Measurements from ENCODE around the gene AP3S2.
"Not testable (repeated sequence)": the region's sequence is repeated elsewhere in the genome, so short reads cannot be mapped to it uniquely, and the experiment has no call there.

AP3S2 gene

DNA sequence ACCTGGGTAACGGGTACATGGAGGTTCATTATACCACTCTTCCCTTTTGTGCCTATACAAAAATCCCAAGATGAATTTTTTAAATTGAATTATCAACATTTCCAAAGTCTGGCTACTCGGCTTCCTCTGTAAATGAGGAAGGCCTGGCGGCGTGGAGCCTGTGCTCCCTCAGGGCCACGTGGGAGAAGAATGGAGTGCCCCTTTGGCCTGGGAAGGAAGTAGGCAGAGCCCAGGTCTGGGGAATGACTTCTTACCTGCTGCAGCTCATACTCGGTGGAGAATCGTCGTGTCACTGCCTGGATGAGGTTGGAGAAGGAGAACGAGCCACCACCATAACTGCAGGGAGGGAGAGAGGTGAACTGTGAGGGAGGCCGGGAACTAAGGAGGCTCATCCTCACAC lies 103.6 kb downstream of the AP3S2 start:
- no peaks in the 10 kb centered on the region for H4K20me1 ChIP-seq (ENCODE audit: insufficient read depth, low read length)
- no peaks in the 10 kb centered on the region for H3K79me2 ChIP-seq (ENCODE audit: insufficient read depth, low read length)
- H3K9ac ChIP-seq (ENCODE audit: low read depth, low read length) = no peak overlapping the region
- no peak overlapping the region for H3K4me2 ChIP-seq (ENCODE audit: insufficient read depth, low read length)
- H3K4me3 ChIP-seq (ENCODE audit: low read depth in 1 of 2, low read length in 2 of 2) = no peak overlapping the region
- no peaks in the 10 kb centered on the region for H3K36me3 ChIP-seq (ENCODE audit: insufficient read depth, low read length)
- no peaks in the 10 kb centered on the region for H3K9me3 ChIP-seq (ENCODE audit: insufficient read depth, low read length, severe bottlenecking)
- DNase-seq (no peak), ATAC-seq (ENCODE audit: insufficient read depth, low read depth) (no peak)
- TF ChIP-seq EZH2 (IDR thresholded peaks at IDR 0.05; ENCODE audit: borderline replicate concordance, low read depth, low read length, severe bottlenecking) = no peak
- H3K4me1 ChIP-seq (ENCODE audit: insufficient read depth, low read length) = no peaks in the 10 kb centered on the region
- no peaks in the 10 kb centered on the region for H3K27me3 ChIP-seq (ENCODE audit: insufficient read depth, low read length, poor library complexity)
- no peak overlapping the region for H3K27ac ChIP-seq (ENCODE audit: low read length)
- no peak overlapping the region for H2AFZ ChIP-seq (ENCODE audit: low read depth, low read length)

DNA sequence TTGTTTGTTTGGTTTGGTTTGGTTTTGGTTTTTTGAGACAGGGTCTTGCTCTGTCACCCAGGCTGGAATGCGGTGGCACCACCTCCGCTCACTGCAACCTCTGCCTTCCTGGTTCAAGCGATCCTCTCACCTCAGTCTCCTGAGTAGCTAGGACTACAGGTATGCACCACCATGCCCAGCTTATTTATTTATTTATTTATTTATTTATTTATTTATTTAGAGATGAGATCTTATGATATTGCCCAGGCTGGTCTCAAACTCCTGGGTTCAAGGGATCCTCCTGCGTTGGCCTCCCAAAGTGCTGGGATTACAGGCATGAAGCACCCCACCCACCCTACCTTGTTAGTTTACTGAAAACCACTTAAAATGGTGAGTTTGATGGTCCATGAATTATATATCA lies 105.2 kb downstream of the AP3S2 start:
- H3K27ac ChIP-seq (ENCODE audit: low read length); H3K27me3 ChIP-seq (ENCODE audit: insufficient read depth, low read length, poor library complexity); H3K4me2 ChIP-seq (ENCODE audit: insufficient read depth, low read length); H3K9me3 ChIP-seq (ENCODE audit: insufficient read depth, low read length, severe bottlenecking); H2AFZ ChIP-seq (ENCODE audit: low read depth, low read length); H4K20me1 ChIP-seq (ENCODE audit: insufficient read depth, low read length); H3K4me3 ChIP-seq (ENCODE audit: low read depth in 1 of 2, low read length in 2 of 2); H3K4me1 ChIP-seq (ENCODE audit: insufficient read depth, low read length); H3K36me3 ChIP-seq (ENCODE audit: insufficient read depth, low read length); H3K9ac ChIP-seq (ENCODE audit: low read depth, low read length); ATAC-seq (ENCODE audit: insufficient read depth, low read depth); H3K79me2 ChIP-seq (ENCODE audit: insufficient read depth, low read length); DNase-seq: not testable (repeated sequence)

DNA sequence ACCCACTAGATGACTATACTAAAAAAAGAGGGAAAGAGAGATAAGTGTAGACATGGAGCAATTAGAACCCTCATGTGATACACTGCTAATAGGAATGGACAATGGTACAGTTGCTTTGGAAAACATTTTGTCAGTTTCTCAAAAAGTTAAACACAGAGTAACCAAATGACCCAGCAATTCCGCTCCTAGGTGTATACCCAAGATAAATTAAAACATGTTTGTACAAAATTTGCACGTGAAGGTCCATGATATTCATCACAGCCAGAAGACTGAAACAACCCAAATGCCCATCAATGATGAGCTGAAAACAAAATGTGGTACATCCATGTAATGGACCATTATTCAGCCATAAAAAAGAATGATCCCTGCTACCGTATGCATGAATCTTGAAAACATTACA lies 105.8 kb downstream of the AP3S2 start:
- no peak for TF ChIP-seq EZH2 (IDR thresholded peaks at IDR 0.05; ENCODE audit: borderline replicate concordance, low read depth, low read length, severe bottlenecking)
- TF ChIP-seq, protein P1, sequence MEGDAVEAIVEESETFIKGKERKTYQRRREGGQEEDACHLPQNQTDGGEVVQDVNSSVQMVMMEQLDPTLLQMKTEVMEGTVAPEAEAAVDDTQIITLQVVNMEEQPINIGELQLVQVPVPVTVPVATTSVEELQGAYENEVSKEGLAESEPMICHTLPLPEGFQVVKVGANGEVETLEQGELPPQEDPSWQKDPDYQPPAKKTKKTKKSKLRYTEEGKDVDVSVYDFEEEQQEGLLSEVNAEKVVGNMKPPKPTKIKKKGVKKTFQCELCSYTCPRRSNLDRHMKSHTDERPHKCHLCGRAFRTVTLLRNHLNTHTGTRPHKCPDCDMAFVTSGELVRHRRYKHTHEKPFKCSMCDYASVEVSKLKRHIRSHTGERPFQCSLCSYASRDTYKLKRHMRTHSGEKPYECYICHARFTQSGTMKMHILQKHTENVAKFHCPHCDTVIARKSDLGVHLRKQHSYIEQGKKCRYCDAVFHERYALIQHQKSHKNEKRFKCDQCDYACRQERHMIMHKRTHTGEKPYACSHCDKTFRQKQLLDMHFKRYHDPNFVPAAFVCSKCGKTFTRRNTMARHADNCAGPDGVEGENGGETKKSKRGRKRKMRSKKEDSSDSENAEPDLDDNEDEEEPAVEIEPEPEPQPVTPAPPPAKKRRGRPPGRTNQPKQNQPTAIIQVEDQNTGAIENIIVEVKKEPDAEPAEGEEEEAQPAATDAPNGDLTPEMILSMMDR (IDR thresholded peaks at IDR 0.05; ENCODE audit: borderline replicate concordance, extremely low read depth, low read length, poor library complexity, severe bottlenecking) = no peak
- Histone ChIP-seq H3K4me3 (ENCODE audit: low read depth in 1 of 2, low read length in 2 of 2) (no peak overlapping the region), H2AFZ (ENCODE audit: low read depth, low read length) (no peak overlapping the region), H3K4me2 (ENCODE audit: insufficient read depth, low read length) (no peak overlapping the region), H3K27me3 (ENCODE audit: insufficient read depth, low read length, poor library complexity) (no peaks in the 10 kb centered on the region), H3K9me3 (ENCODE audit: insufficient read depth, low read length, severe bottlenecking) (no peaks in the 10 kb centered on the region), H3K36me3 (ENCODE audit: insufficient read depth, low read length) (no peaks in the 10 kb centered on the region), H4K20me1 (ENCODE audit: insufficient read depth, low read length) (no peaks in the 10 kb centered on the region), H3K79me2 (ENCODE audit: insufficient read depth, low read length) (no peaks in the 10 kb centered on the region), H3K9ac (ENCODE audit: low read depth, low read length) (no peak overlapping the region), H3K27ac (ENCODE audit: low read length) (no peak overlapping the region), H3K4me1 (ENCODE audit: insufficient read depth, low read length) (no peaks in the 10 kb centered on the region)
- DNase-seq (no peak), ATAC-seq (ENCODE audit: insufficient read depth, low read depth) (no peak)

DNA sequence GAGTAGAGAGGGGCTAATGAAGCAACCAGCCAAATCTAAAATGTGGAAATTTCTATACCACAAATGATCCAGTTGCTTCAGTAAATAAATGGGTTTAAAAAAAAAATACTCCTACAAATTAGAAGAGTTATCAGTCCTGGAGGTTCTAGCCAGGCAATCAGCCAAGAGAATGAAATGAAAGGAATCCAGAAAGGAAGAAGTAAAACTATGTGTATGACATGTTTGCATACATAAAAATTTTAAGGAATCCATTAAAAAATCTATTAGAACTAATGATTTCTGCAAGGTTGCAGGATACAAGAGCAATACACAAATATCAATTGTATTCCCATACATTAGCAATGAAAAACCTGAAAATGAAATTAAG lies 108.0 kb downstream of the AP3S2 start:
- H3K4me3 ChIP-seq (ENCODE audit: low read depth in 1 of 2, low read length in 2 of 2) = no peak overlapping the region
- no peaks in the 10 kb centered on the region for H3K79me2 ChIP-seq (ENCODE audit: insufficient read depth, low read length)
- ATAC-seq (ENCODE audit: insufficient read depth, low read depth) (no peak), DNase-seq (no peak)
- no peaks in the 10 kb centered on the region for H3K4me1 ChIP-seq (ENCODE audit: insufficient read depth, low read length)
- no peak overlapping the region for H3K9ac ChIP-seq (ENCODE audit: low read depth, low read length)
- no peak overlapping the region for H3K4me2 ChIP-seq (ENCODE audit: insufficient read depth, low read length)
- TF ChIP-seq, protein P1 (IDR thresholded peaks at IDR 0.05; ENCODE audit: borderline replicate concordance, extremely low read depth, low read length, poor library complexity, severe bottlenecking) = no peak
- TF ChIP-seq EZH2 (IDR thresholded peaks at IDR 0.05; ENCODE audit: borderline replicate concordance, low read depth, low read length, severe bottlenecking) = no peak
- H3K27me3 ChIP-seq (ENCODE audit: insufficient read depth, low read length, poor library complexity) = no peaks in the 10 kb centered on the region
- H4K20me1 ChIP-seq (ENCODE audit: insufficient read depth, low read length) = no peaks in the 10 kb centered on the region
- H3K27ac ChIP-seq (ENCODE audit: low read length) = no peak overlapping the region
- H3K9me3 ChIP-seq (ENCODE audit: insufficient read depth, low read length, severe bottlenecking) = no peaks in the 10 kb centered on the region
- no peak overlapping the region for H2AFZ ChIP-seq (ENCODE audit: low read depth, low read length)
- H3K36me3 ChIP-seq (ENCODE audit: insufficient read depth, low read length) = no peaks in the 10 kb centered on the region
